ENCODE data around the gene PIGT.

GRCh38 chr20:45402946-45403345 lies 13.0 kb upstream of the PIGT start:
- TF ChIP-seq CTCF (IDR thresholded peaks at IDR 0.05) = no peak
- no peak for TF ChIP-seq POLR2A (IDR thresholded peaks at IDR 0.05)
- no peak for TF ChIP-seq EP300 (IDR thresholded peaks at IDR 0.05)
- TF ChIP-seq POLR2AphosphoS5 (IDR thresholded peaks at IDR 0.05) = no peak
